H1 (cell line): ENCODE data around the gene GPC2. TPM values are rescaled to one million over a fixed set of nuclear protein-coding genes. Genes with fewer than 3 reads are reported as not detected.

Experiments used
- CTCF ChIA-PET: fragments of 300-600 bp; sonication (Branson Sonifier 250); formaldehyde crosslinking; loops from one replicate; lab custom pipeline; 2021; ENCODE audit not compliant: partially characterized antibody; lab: Charles Lee
- POLR2A ChIA-PET: fragments of 300-600 bp; sonication (Branson Sonifier 250); formaldehyde crosslinking; loops from one replicate; lab custom pipeline; 2021; ENCODE audit warnings: inconsistent platforms; ENCODE audit not compliant: partially characterized antibody; lab: Charles Lee
- DNase-seq, 2 experiments: peaks; one replicate each; pipeline versions ENCODE4 v3.0.0 to v3.0.0-alpha.2; 2010 to 2022; ENCODE audit warnings: low spot score in 2 of 2, low read depth in 1 of 2, mixed read lengths in 1 of 2
- FAIRE-seq: peaks from 2 replicates; lab custom pipeline; 2011; peaks lifted over from hg19 to GRCh38; lab: Jason Lieb, UNC
- H2AFZ ChIP-seq: 2 replicates; pipeline ENCODE4 v1.8.1; 2012; ENCODE audit warnings: low read length, inconsistent platforms
- H2AK5ac ChIP-seq: 2 replicates; pipeline ENCODE4 v1.6.1; 2013; ENCODE audit warnings: low read depth, low read length
- H2BK120ac ChIP-seq: replicated peaks from 2 replicates; pipeline ENCODE3; 2013; ENCODE audit warnings: low read depth, low read length, inconsistent platforms
- H2BK12ac ChIP-seq: 2 replicates; pipeline ENCODE4 v1.6.1; 2013; ENCODE audit warnings: low read depth, low read length
- H2BK15ac ChIP-seq: 2 replicates; pipeline ENCODE4 v1.6.1; 2013; ENCODE audit warnings: low read length
- H2BK20ac ChIP-seq: 2 replicates; pipeline ENCODE4 v1.6.1; 2013; ENCODE audit warnings: low read length
- H2BK5ac ChIP-seq: 2 replicates; pipeline ENCODE4 v1.6.1; 2013; ENCODE audit warnings: low read depth, low read length
- H3K14ac ChIP-seq: 2 replicates; pipeline ENCODE4 v1.6.1; 2013; ENCODE audit warnings: inconsistent platforms; ENCODE audit not compliant: insufficient read length
- H3K18ac ChIP-seq: 2 replicates; pipeline ENCODE4 v1.6.1; 2013; ENCODE audit warnings: low read length; ENCODE audit errors: extremely low read depth
- H3K23ac ChIP-seq: 2 replicates; pipeline ENCODE4 v1.6.1; 2013; ENCODE audit warnings: inconsistent platforms; ENCODE audit not compliant: insufficient read length
- H3K23me2 ChIP-seq: 2 replicates; pipeline ENCODE4 v1.6.1; 2013; ENCODE audit warnings: low read depth, low read length
- H3K27ac ChIP-seq: 2 replicates; pipeline ENCODE4 v1.6.1; 2011; ENCODE audit warnings: low read depth, low read length, inconsistent platforms
- H3K27me3 ChIP-seq, 4 experiments: replicated peaks in 1 of 4; 1 replicate in 1 of 4; 2 replicates in 3 of 4; pipeline versions ENCODE4 v1.6.1 to v1.8.1; 2011 to 2013; ENCODE audit warnings: low read length in 3 of 4, mild to moderate bottlenecking in 3 of 4, inconsistent platforms in 2 of 4, mixed read lengths in 2 of 4, moderate library complexity in 1 of 4; ENCODE audit not compliant: control insufficient read depth in 3 of 4, insufficient read depth in 3 of 4; ENCODE audit errors: extremely low read depth in 1 of 4
- H3K36me3 ChIP-seq, 4 experiments: 2 replicates each; pipeline versions ENCODE4 v1.6.1 to v1.8.1; 2011 to 2013; ENCODE audit warnings: mild to moderate bottlenecking in 4 of 4, low read length in 3 of 4, moderate library complexity in 2 of 4, control low read depth in 1 of 4, inconsistent platforms in 1 of 4; ENCODE audit not compliant: insufficient read depth in 4 of 4, control insufficient read depth in 2 of 4
- H3K4ac ChIP-seq: replicated peaks from 2 replicates; pipeline ENCODE3; 2013; ENCODE audit warnings: low read length, low read depth, mixed read lengths, inconsistent platforms; ENCODE audit not compliant: insufficient read length
- H3K4me1 ChIP-seq, 4 experiments: replicated peaks in 1 of 4; 1 replicate in 1 of 4; 2 replicates in 3 of 4; pipeline versions ENCODE4 v1.6.1 to v1.8.1; 2011 to 2013; ENCODE audit warnings: low read length in 3 of 4, inconsistent platforms in 2 of 4, mixed read lengths in 1 of 4; ENCODE audit not compliant: insufficient read depth in 4 of 4, control insufficient read depth in 3 of 4
- H3K4me2 ChIP-seq, 2 experiments: 2 replicates each; pipeline versions ENCODE4 v1.6.1 to v1.8.1; 2011 to 2013; ENCODE audit warnings: low read depth in 2 of 2, low read length in 2 of 2, control low read depth in 1 of 2, inconsistent platforms in 1 of 2, mild to moderate bottlenecking in 1 of 2; ENCODE audit not compliant: insufficient read depth in 1 of 2
- H3K4me3 ChIP-seq, 4 experiments: fragments of 200-600, 300-600 bp in 1 of 4; sonication (generic), shearing (Covaris generic), sonication (Bioruptor Twin) in 1 of 4; 2 replicates each; pipeline versions ENCODE4 v1.5.1 to v1.8.1; 2011 to 2016; ENCODE audit warnings: low read length in 4 of 4, low read depth in 3 of 4, control low read depth in 2 of 4, inconsistent platforms in 2 of 4, mild to moderate bottlenecking in 2 of 4, mixed read lengths in 1 of 4, moderate library complexity in 1 of 4; ENCODE audit not compliant: insufficient read depth in 2 of 4; ENCODE audit errors: extremely low read depth in 1 of 4
- H3K56ac ChIP-seq: replicated peaks from 2 replicates; pipeline ENCODE3; 2013; ENCODE audit warnings: low read depth, mild to moderate bottlenecking, mixed read lengths, low read length, inconsistent platforms; ENCODE audit not compliant: insufficient read length
- H3K79me1 ChIP-seq: 2 replicates; pipeline ENCODE4 v1.6.1; 2013; ENCODE audit warnings: low read depth, low read length, control low read depth
- H3K79me2 ChIP-seq, 2 experiments: 2 replicates each; pipeline versions ENCODE4 v1.6.1 to v1.8.1; 2012 to 2013; ENCODE audit warnings: low read length in 2 of 2, mild to moderate bottlenecking in 2 of 2, inconsistent platforms in 1 of 2; ENCODE audit not compliant: insufficient read depth in 2 of 2, control insufficient read depth in 1 of 2
- H3K9ac ChIP-seq, 4 experiments: replicated peaks in 1 of 4; 1 replicate in 1 of 4; 2 replicates in 3 of 4; pipeline versions ENCODE4 v1.6.1 to v1.8.1; 2011 to 2013; ENCODE audit warnings: low read depth in 3 of 4, low read length in 3 of 4, control low read depth in 2 of 4, mild to moderate bottlenecking in 2 of 4, moderate library complexity in 2 of 4, inconsistent platforms in 1 of 4; ENCODE audit errors: extremely low read depth in 1 of 4
- H3K9me3 ChIP-seq, 2 experiments: 2 replicates each; pipeline versions ENCODE4 v1.6.1 to v1.8.1; 2012 to 2013; ENCODE audit warnings: mild to moderate bottlenecking in 2 of 2, moderate library complexity in 2 of 2, control low read depth in 1 of 2, inconsistent platforms in 1 of 2, low read depth in 1 of 2, low read length in 1 of 2, mixed read lengths in 1 of 2; ENCODE audit not compliant: insufficient read depth in 2 of 2
- H4K20me1 ChIP-seq, 2 experiments: replicated peaks in 1 of 2; 2 replicates each; pipeline versions ENCODE3 to v1.8.1; 2011 to 2013; ENCODE audit warnings: inconsistent platforms in 2 of 2, low read length in 2 of 2, mild to moderate bottlenecking in 1 of 2; ENCODE audit not compliant: insufficient read depth in 2 of 2, control insufficient read depth in 1 of 2
- H4K5ac ChIP-seq: 2 replicates; pipeline ENCODE4 v1.6.1; 2013; ENCODE audit warnings: low read length, low read depth, mixed read lengths, inconsistent platforms; ENCODE audit not compliant: insufficient read length
- H4K8ac ChIP-seq: 2 replicates; pipeline ENCODE4 v1.8.0; 2013; ENCODE audit warnings: mild to moderate bottlenecking, moderate library complexity, low read length, inconsistent platforms; ENCODE audit not compliant: insufficient read depth; ENCODE audit errors: extremely low read depth
- H4K91ac ChIP-seq: replicated peaks from 2 replicates; pipeline ENCODE3; 2013; ENCODE audit warnings: low read length, mixed read lengths, inconsistent platforms; ENCODE audit not compliant: insufficient read length
- BACH1 ChIP-seq: IDR thresholded peaks from 2 replicates; pipeline ENCODE4 v1.6.1; 2012; ENCODE audit warnings: low read length, improper control_type of control experiment
- BCL11A ChIP-seq, 2 experiments: IDR thresholded peaks; one replicate each; pipeline ENCODE4 v1.6.1; 2011; ENCODE audit warnings: low read depth in 2 of 2, low read length in 2 of 2, mild to moderate bottlenecking in 2 of 2
- CEBPB ChIP-seq: IDR thresholded peaks from 2 replicates; pipeline ENCODE4 v1.6.1; 2012; ENCODE audit warnings: low read depth, low read length
- EGR1 ChIP-seq: IDR thresholded peaks from 2 replicates; pipeline ENCODE4 v1.6.1; 2011; ENCODE audit warnings: low read depth, low read length, borderline replicate concordance
- FOSL1 ChIP-seq: IDR thresholded peaks from 2 replicates; pipeline ENCODE4 v1.6.1; 2011; ENCODE audit warnings: mild to moderate bottlenecking, low read depth, low read length, moderate library complexity; ENCODE audit not compliant: insufficient read depth
- KDM4A ChIP-seq: IDR thresholded peaks from one replicate; pipeline ENCODE4 v1.7.1; 2012; ENCODE audit warnings: low read depth, mild to moderate bottlenecking, moderate library complexity, low read length, inconsistent platforms; ENCODE audit not compliant: severe bottlenecking
- RFX5 ChIP-seq: IDR thresholded peaks from 2 replicates; pipeline ENCODE4 v1.6.1; 2011; ENCODE audit warnings: low read depth, low read length, improper control_type of control experiment, borderline replicate concordance
- WGBS, 2 experiments: shearing (Covaris generic) in 1 of 2; methylation state at CpG; one replicate each; pipeline versions ENCODE4 v1.1.6 to v1.1.7; 2013 to 2015; ENCODE audit warnings: low lambda C conversion rate in 2 of 2, mixed read lengths in 2 of 2, inconsistent platforms in 1 of 2, low coverage in 1 of 2, missing lambda C conversion rate in 1 of 2; ENCODE audit not compliant: insufficient replicate concordance in 2 of 2, insufficient coverage in 1 of 2, insufficient read length in 1 of 2; ENCODE audit errors: extremely low coverage in 1 of 2, missing lambda C conversion rate in 1 of 2; 5-methylcytosine and 5-hydroxymethylcytosine counted together
- polyA plus RNA-seq, 7 experiments: library from polyadenylated mRNA; depleted of rRNA in 3 of 7; stranded (reverse) in 5 of 7; unstranded in 2 of 7; fragments of >200 nt in 5 of 7; fragments of 200-250 nt in 2 of 7; gene quantifications; 1 replicate in 5 of 7; 2 replicates in 1 of 7; 4 replicates in 1 of 7; pipeline versions ENCODE4 v1.2.1 to v1.2.3, GENCODE V29; 2011 to 2013; ENCODE audit warnings: missing spikeins in 2 of 7, mixed read lengths in 2 of 7
- total RNA-seq: library from RNA; stranded (reverse); fragmentation: NEBNext Ultra II Directional; extraction: Animal tissue kit (Norgen Biotek cat#: 25700); gene quantifications from 2 replicates; pipeline ENCODE4 v1.2.1, GENCODE V29; 2021

Gene GPC2
- total and polyA plus RNA-seq, 2 of the 8 experiments (the other 6 are each of a cell fraction or from before 2014, with no cell fraction given), result 25.3 to 44.8 TPM

DNA sequence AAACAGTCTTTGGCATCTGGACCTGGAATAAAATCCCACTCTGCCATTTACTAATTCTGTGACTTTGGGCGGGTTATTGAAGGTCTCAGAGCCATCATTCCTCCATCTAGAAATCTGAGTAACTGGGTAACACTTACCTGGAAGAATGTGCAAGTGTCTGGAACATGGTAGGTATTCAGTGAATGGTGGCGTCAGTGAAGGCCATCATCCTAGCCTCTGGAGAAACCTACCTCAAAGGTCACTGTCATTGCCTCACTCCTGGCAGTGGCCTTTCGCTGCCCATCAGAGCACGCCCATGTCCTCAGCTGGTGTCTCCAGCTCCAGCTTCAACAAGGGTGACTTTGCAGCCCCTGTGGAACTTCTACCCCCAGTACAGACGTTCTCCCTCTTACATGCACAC is 13.3 kb downstream of the GPC2 start:
- Histone ChIP-seq H4K20me1 (no peaks in the 10 kb centered on the region), H4K5ac (no peak overlapping the region), H3K4ac (no peak overlapping the region), H2BK20ac (no peak overlapping the region; the same call in 1 of the 2 replicates), H2BK5ac (no peak overlapping the region), H3K9me3 (no peaks in the 10 kb centered on the region), H3K23ac (no peak overlapping the region), H2BK15ac (no peak overlapping the region), H2BK12ac (no peak overlapping the region; the same call in 1 of the 2 replicates), H3K4me1 (peaks cover 5 to 15% (median 7%) of the 10 kb centered on the region in 4 experiments), H2AK5ac (no peak overlapping the region), H2AFZ (no peak overlapping the region), H3K4me2 (no peak overlapping the region), H3K27me3 (peaks cover 0 to 10% (median 2%) of the 10 kb centered on the region in 4 experiments; a peak in 1 of 7 replicates), H4K91ac (peak overlapping the region; percentile 3), H3K4me3 (no peak overlapping the region), H3K18ac (no peak overlapping the region), H2BK120ac (no peak overlapping the region), H3K79me2 (no peaks in the 10 kb centered on the region), H3K14ac (no peak overlapping the region), H4K8ac (no peak overlapping the region), H3K23me2 (peaks cover 6% of the 10 kb centered on the region; the same call in 1 of the 2 replicates), H3K79me1 (no peaks in the 10 kb centered on the region; the same call in 1 of the 2 replicates), H3K36me3 (no peaks in the 10 kb centered on the region), H3K56ac (no peak overlapping the region), H3K9ac (no peak overlapping the region), H3K27ac (no peak overlapping the region)
- CTCF ChIA-PET, result interaction anchor here (0.9 to 11.2 kb wide), 2 partner anchors 32 to 54 kb away, joined by 4 to 94 read pairs; no protein-coding TSS in a partner anchor
- WGBS, 2 experiments, result 86% methylated on average over 5 of the region's 5 CpGs; no CpG with 5 or more reads in 1 of the 2 experiments
- TF ChIP-seq CEBPB, result no peak
- TF ChIP-seq BACH1, result no peak
- no peak for TF ChIP-seq EGR1
- TF ChIP-seq BCL11A (IDR thresholded peaks at IDR 0.05; ENCODE audit: low read depth in 2 of 2, low read length in 2 of 2), result no peak
- TF ChIP-seq KDM4A, result no peak
- TF ChIP-seq FOSL1, result no peak
- TF ChIP-seq RFX5, result no peak
- DNase-seq (no peak), FAIRE-seq (no peak)
- POLR2A ChIA-PET, result interaction anchor here (11.0 kb wide), 1 partner anchor 7 kb away, joined by 145 read pairs; the partner anchor contains the start of gene TRAPPC14
